Ovary (tissue), 9 donors: ENCODE data around the gene GRPEL1. TPM values are rescaled to one million over a fixed set of nuclear protein-coding genes. Genes with fewer than 3 reads are reported as not detected.

Experiments used
- DNase-seq, 5 donors: peaks; one replicate each; pipeline ENCODE4 v3.0.0-alpha.2; 2019 to 2020
- H3K27ac ChIP-seq, 2 donors: fragments of 200-600 bp; one replicate each; pipeline versions ENCODE4 v1.5.1 to v1.8.0; 2019 to 2022
- H3K27me3 ChIP-seq: fragments of 200-600 bp; one replicate; pipeline ENCODE4 v1.8.0; 2022
- H3K36me3 ChIP-seq: fragments of 200-600 bp; sonication (generic); one replicate; pipeline ENCODE4 v1.5.1; 2019
- H3K4me1 ChIP-seq: one replicate; pipeline ENCODE4 v1.8.1; 2013; ENCODE audit warnings: mild to moderate bottlenecking, moderate library complexity; ENCODE audit not compliant: insufficient read depth
- H3K4me3 ChIP-seq: fragments of 200-600 bp; sonication (generic); one replicate; pipeline ENCODE4 v1.5.1; 2017
- H3K9me3 ChIP-seq, 2 donors: fragments of 200-600 bp in 1 of 2; sonication (generic) in 1 of 2; one replicate each; pipeline versions ENCODE4 v1.5.1 to v1.8.1; 2013 to 2019; ENCODE audit warnings: mild to moderate bottlenecking in 1 of 2, moderate library complexity in 1 of 2
- EP300 ChIP-seq: sonication (generic); formaldehyde crosslinking; IDR thresholded peaks from one replicate; pipeline ENCODE4 v1.6.1; 2017; ENCODE audit warnings: antibody characterized with exemption
- POLR2A ChIP-seq: fragments of 450-650 bp; IDR thresholded peaks from one replicate; pipeline ENCODE4 v1.6.1; 2017; ENCODE audit warnings: antibody characterized with exemption, mild to moderate bottlenecking, moderate library complexity
- WGBS, 3 donors: extraction: QIAGEN DNeasy Blood & Tissue Kit in 1 of 3; methylation state at CpG; one replicate each; pipeline versions ENCODE4 v1.1.5 to v1.1.7; 2013 to 2017; 5-methylcytosine and 5-hydroxymethylcytosine counted together
- intact Hi-C, 4 donors: fragments of 100-400 bp; cut with DNase I; formaldehyde crosslinking; loops; one replicate each; pipeline versions ENCODE4 v1.11.0 to v1.15.1; 2022 to 2023
- polyA plus RNA-seq, 2 donors: library from polyadenylated mRNA; stranded (reverse); fragments of 200-250 nt in 1 of 2; fragments of 350-450 nt in 1 of 2; fragmentation: Illumina TruSeq in 1 of 2; extraction: RNeasy Lipid Tissue Mini Kit (QIAGEN cat#74804) in 1 of 2; gene quantifications; one replicate each; pipeline ENCODE4 v1.2.3, GENCODE V29; 2013 to 2014
- total RNA-seq, 7 donors: library from RNA; depleted of rRNA in 2 of 7; stranded (reverse); fragments of >200 nt in 2 of 7; fragmentation: NEBNext Ultra II Directional in 3 of 7; extraction: Animal tissue kit (Norgen Biotek cat#: 25700) in 3 of 7; gene quantifications; one replicate each; pipeline versions ENCODE4 v1.1.0 to v1.2.4, GENCODE V29; 2016 to 2023
- TF ChIP-seq, protein P1 (sequence below), 3 donors: fragments of 450-650 bp in 2 of 3; fragments of 200-600 bp in 1 of 3; IDR thresholded peaks; one replicate each; pipeline versions ENCODE4 v1.5.1 to v1.8.0; 2016 to 2022; ENCODE audit warnings: antibody characterized with exemption in 3 of 3, mild to moderate bottlenecking in 1 of 3
- donor health status: DM: no; HTN: no; CAD: no; lungs with moderate emphysema.
- donor health status: DM: no; HTN: no; CAD: no.
- donor health status: Bipolar disorder and iron deficiency.
- donor health status: DM: yes; HTN: yes; CAD: no.
- donor health status: DM: no; HTN: no; CAD: no.
- donor health status: DM: yes; HTN: yes; CAD: no.

GRPEL1 gene
- total and polyA plus RNA-seq, 9 donors, result 11.1 to 74.8 (median 23.3) TPM

DNA sequence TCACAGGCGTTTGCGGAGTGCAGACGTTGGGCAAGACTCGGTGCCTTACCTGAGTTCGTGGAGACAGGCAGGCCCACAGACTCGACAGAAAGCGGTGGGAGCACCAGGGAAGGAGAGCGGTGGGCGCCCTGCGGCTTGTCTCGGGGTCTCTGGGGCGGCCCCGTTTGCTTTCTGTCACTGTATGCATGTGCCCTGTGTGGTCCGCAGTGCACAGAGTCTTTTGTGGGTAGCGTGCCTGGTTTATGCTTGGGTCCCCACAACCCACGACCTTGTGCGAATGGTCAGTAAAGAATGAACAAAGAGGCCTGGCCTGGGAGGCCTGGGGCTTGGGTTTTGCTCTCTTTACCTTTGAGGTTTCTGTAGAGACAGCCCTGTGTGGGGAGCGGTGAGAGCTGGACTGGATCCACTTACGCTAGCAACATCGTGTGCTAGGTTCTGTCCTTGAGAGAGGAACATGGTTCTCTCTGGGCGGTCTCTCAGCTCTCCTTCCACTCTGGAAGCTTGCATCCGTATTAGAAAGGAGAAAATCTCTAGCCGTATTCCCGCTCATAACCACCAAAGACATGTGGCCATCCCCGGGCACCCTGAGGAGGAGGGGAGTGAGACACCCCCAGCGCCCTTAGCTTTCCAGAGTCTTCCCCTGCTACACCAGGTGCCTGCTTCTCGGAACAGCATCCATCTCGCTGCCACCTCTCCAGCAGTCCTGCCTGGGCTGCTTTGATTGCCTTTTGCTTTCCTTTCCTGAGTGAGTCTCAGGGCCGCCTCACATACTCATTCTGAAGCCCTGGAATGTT, 23.5 kb downstream of the GRPEL1 start:
- WGBS, 3 donors, result 3 to 5% (median 5%) methylated on average over 28 to 29 of the region's 29 CpGs
- Histone ChIP-seq H3K9me3 (no peaks in the 10 kb centered on the region), H3K4me3 (peak overlapping the region; percentile 82), H3K27me3 (no peaks in the 10 kb centered on the region), H3K36me3 (no peaks in the 10 kb centered on the region), H3K4me1 (peaks cover 29% of the 10 kb centered on the region), H3K27ac (peak overlapping the region; percentile 26 to 74)
- intact Hi-C loops, result loop anchor here in 3 of 4 donors (5.0 to 10.0 kb wide), 4 partner anchors 60 to 253 kb away; no protein-coding TSS in a partner anchor
- TF ChIP-seq, protein P1, sequence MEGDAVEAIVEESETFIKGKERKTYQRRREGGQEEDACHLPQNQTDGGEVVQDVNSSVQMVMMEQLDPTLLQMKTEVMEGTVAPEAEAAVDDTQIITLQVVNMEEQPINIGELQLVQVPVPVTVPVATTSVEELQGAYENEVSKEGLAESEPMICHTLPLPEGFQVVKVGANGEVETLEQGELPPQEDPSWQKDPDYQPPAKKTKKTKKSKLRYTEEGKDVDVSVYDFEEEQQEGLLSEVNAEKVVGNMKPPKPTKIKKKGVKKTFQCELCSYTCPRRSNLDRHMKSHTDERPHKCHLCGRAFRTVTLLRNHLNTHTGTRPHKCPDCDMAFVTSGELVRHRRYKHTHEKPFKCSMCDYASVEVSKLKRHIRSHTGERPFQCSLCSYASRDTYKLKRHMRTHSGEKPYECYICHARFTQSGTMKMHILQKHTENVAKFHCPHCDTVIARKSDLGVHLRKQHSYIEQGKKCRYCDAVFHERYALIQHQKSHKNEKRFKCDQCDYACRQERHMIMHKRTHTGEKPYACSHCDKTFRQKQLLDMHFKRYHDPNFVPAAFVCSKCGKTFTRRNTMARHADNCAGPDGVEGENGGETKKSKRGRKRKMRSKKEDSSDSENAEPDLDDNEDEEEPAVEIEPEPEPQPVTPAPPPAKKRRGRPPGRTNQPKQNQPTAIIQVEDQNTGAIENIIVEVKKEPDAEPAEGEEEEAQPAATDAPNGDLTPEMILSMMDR (IDR thresholded peaks at IDR 0.05), result no peak
- DNase-seq, result peak in 4 of 5 donors; percentile 46 to 77 (median 62)

DNA sequence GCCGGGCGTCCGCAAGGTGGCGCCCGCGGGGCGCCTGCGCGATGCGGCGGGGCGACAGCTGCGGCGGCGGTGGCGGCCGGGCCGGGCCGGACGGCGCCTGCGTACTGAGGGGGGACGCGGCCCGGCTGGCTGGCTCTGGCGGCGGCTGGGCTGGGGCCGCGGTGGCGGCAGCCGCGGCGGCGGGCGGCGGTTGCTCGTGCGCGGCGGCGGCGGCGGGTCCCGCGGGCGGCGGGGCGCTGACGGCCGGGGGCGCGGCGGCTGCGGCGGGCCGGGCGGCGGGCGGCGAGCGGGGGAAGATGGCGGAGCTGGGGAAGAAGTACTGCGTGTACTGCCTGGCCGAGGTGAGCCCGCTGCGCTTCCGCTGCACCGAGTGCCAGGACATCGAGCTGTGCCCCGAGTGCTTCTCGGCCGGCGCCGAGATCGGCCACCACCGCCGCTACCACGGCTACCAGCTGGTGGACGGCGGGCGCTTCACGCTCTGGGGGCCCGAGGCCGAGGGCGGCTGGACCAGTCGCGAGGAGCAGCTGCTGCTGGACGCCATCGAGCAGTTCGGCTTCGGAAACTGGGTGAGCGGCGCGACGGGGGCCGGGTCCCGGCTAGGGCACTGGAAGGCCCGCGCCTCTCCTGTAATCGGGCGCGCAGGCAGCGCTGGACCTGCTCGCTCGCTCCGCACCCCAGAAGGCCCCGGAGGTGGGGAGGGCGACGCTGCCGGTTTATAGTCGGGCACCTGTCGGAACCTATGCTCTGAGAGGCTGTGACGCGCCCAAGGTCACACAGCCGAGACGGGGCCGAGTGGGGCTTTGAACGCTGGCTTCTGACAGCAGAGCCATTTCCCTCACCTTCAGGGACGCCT, 24.4 kb downstream of the GRPEL1 start, which contains the start of gene TADA2B:
Gene TADA2B, plus strand, starts transcription at position 89 of the 853 bp plus-strand sequence. Its CDS starts 208 bp downstream, at position 297.
- Histone ChIP-seq H3K27me3 (no peaks in the 10 kb centered on the region), H3K36me3 (no peaks in the 10 kb centered on the region), H3K9me3 (no peaks in the 10 kb centered on the region), H3K4me1 (peaks cover 29% of the 10 kb centered on the region), H3K27ac (peak within 1 kb of the TSS; percentile 26 to 74), H3K4me3 (peak within 1 kb of the TSS; percentile 83)
- TF ChIP-seq POLR2A, result no peak
- TF ChIP-seq, protein P1 (IDR thresholded peaks at IDR 0.05), result no peak
- 0 to 1% (median 0%) methylated on average over 48 to 119 of the region's 119 CpGs for WGBS, 3 donors
- DNase-seq, result peak; percentile 42 to 71 (median 61)
- intact Hi-C loops, result loop anchor here in 3 of 4 donors (2.0 to 10.0 kb wide), 5 partner anchors 25 to 254 kb away; partner anchors contain the start of gene GRPEL1 (in 1 of the 3)

DNA sequence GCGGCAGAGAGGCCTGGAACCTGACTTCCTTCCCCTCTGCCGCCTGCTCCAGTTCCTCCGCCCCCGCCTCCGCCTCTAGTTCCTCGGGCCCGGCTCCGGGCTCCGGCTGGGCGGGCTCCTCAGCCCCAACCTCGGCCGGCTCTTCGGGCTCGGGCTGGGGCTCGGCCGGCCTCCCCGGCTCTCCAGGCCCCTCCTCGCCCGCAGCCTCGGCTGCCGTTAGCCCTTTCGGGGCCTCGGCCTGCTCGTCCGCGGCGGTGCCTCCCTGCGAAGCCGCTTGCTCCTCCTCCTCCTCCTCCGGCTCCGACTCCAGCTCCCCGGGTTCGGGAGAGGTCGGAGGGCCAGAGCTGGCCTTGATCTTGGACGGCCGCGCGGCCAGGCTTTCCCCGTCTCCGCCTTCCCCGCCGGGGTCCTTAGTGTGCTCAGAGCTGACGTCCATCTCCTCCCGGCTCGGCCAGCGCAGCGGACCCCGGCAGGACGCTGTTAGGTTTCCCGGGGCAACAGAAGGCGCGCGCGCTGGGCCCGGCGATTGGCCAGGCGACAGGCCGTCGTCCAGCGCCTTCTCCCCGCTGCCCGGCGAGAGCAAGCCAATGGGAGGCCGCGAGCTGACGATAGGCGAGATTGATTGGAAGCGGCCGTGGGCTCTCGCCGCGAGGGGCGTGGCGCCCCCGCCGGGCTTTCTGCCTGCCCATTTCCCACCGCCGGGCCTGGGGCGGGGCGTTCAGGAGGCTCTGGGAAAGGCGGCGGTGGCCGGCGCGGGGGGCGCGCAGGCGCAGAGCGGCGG, 25.2 kb downstream of the GRPEL1 start:
- WGBS, 3 donors, result 0 to 1% (median 0%) methylated on average over 72 to 90 of the region's 90 CpGs

More for the DNA sequence above, 25.2 kb downstream of the GRPEL1 start:
- intact Hi-C loops, result loop anchor here in 3 of 4 donors (2.0 to 10.0 kb wide), 5 partner anchors 26 to 255 kb away; partner anchors contain the start of gene GRPEL1 (in 1 of the 3)
- DNase-seq, result peak; percentile 97 to 99 (median 97)
- TF ChIP-seq, protein P1 (IDR thresholded peaks at IDR 0.05), result peak in 2 of 3 donors; percentile 58 to 89
- no peak for TF ChIP-seq EP300
- Histone ChIP-seq H3K27me3 (no peaks in the 10 kb centered on the region), H3K36me3 (no peaks in the 10 kb centered on the region), H3K27ac (peak overlapping the region in 1 of 2 donors; percentile 27), H3K4me3 (peak overlapping the region; percentile 83), H3K4me1 (peaks cover 29% of the 10 kb centered on the region), H3K9me3 (no peaks in the 10 kb centered on the region)
